DMS79 (cell line): ENCODE measurements around the gene KANK4.

ENCODE experiments used
- DNase-seq: peaks from one replicate; lab custom pipeline; 2025; lab: John Stamatoyannopoulos, UW

The KANK4 gene

DNA sequence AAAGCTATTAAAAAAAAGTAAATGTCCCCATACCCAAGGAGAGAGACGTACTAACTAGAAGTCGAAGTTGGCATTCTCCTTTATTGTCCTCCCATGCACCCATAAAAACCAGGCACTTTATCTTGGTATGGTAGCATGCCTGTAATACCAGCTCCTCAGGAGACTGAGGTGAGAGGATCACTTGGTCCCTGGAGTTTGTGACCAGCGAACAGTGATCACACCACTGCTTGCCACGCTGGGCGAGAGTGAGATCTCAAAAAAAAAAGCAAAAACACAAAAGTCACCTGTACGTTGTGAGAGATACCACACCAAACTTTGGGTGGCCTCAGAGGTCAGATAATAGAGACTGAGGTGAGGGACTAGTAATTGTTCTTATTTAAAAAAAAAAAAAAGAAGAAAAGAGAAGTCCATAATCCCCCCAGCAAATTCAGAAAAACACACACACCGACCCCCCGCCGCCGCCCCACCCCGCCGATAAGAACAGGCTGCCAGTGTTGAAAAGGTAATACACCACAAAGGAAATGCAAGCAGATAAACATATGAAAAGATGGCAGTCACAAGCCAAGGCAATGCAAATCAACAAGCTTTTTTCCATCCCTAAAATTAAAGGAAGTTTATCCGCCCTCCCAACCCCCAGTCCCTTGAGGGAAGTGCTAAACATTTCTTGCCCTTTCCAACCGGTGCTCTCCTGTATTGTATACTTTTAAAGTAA is 121.0 kb downstream of the KANK4 start:
- DNase-seq = no peak

DNA sequence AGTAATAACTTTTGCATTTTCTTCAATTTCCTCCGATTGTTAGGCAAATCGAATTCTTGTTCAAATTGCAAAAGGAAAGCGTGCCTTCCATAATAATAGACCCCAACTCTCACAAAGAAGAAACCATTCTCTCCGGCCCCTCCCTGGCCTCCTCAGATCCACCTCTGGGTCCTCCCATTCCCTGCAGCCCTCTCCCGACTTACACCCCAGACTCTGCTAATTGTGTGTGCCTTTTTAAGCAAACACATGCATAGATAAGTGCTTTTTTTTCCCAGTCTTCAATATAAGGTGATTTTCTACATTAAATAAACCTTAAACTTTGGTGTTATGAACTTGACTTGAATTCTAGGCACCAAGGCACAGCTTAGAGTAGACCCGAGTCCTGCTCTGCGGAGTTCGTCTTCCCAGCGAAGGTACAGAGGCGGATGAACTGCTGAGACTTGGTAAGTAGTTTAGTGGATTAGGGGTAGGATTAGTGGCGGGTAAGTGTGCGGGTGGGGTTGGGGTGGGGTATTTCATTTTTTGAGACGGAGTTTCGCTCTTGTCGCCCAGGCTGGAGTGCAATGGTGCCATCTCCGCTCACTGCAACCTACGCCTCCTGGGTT is 123.0 kb downstream of the KANK4 start:
- no peak for DNase-seq

DNA sequence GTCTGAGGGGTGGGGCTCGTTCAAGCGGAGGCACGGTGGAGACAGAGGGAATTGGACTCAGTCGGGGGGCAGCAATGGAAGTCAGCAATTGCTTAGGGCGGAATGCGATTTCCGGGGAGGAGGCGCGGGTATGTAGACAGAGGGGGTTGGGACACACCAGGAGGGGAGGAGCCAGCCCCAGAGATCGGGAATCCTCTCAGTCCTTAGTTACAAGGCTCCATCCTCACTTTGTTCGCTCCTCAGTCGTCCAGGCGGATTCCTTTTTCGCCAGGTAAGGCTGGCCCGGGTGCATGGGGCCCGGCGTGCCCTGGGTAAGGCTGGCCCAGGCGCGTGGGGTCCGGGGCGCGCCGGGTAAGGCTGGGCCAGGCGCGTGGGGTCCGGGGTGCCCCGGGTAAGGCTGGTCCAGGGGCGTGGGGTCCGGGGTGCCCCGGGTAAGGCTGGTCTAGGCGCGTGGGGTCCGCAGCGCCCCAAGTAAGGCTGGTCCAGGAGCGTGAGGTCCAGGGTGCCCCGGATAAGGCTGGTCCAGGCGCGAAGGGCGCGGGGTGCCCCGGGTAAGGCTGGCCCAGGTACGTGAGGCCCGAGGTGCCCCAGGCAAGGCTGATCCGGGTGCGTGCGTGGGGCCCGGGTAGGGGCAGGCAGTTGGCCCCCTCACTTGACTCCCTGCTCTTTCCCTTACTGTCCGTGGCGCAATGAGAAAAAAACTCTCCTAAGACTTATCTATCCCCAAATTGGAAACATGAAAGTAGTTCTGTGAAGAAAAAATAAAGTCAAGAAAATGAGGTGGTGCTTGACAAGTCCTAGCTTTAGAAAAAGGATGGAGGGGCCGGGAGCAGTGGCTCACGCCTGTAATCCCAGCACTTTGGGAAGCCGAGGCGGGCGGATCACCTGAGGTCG is 124.3 kb downstream of the KANK4 start, which contains the start of gene L1TD1:
TSS of gene L1TD1 (plus strand) at position 199 of the 894 bp plus-strand sequence. CDS start 11,780 bp downstream, outside the sequence.
- no peak for DNase-seq

DNA sequence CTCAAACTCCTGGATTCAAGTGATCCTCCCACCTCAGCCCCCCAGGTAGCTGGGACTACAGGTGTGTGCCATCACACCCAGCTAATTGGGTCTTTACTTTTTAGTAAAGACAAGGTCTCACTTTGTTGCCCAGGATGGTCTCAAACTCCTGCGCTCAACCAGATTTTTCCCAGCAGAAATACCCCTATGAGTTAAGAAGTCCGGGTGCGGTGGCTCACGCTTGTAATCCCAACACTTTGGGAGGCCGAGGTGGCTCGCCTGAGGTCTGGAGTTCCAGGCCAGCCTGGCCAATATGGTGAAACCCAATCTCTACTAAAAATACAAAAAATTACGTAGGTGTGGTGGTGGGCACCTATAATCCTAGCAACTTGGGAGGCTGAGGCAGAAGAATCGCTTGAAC is 131.1 kb downstream of the KANK4 start:
- no peak for DNase-seq

DNA sequence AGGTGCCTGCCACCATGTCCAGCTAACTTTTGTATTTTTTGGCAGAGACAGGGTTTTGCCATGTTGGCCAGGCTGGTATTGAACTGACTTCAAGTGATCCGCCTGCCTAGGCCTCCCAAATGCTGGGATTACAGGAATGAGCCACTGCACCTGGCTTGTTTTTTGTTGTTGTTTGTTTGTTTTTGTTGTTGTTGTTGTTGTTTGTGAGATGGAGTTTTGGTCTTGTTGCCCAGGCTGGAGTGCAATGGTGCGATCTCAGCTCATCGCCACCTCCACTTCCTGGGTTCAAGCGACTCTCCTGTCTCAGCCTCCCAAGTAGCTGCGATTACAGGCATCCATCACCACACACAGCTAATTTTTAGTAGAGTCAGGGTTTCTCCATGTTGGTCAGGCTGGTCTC is 131.7 kb downstream of the KANK4 start:
- no peak for DNase-seq
